HCT116 (cell line): Measurements from ENCODE around the gene TMEM81. TPM values are rescaled to one million over a fixed set of nuclear protein-coding genes. Genes with fewer than 3 reads are reported as not detected.

ENCODE experiments used
- ATAC-seq: fragments of 200-7000 bp; cut with Tn5 transposase; 2 replicates; pipeline ENCODE4 v1.9.1; 2020; ENCODE audit warnings: mild to moderate bottlenecking, moderate library complexity
- BruUV-seq: library from RNA; stranded (reverse); fragments of 400-500 nt; replicated peaks from 2 replicates; lab custom pipeline; 2021; lab: Mats Ljungman, UMichigan
- CTCF ChIA-PET: fragments of 300-600 bp; sonication (Branson Sonifier 250); formaldehyde crosslinking; loops from one replicate; lab custom pipeline; 2021; ENCODE audit warnings: antibody characterized with exemption; lab: Charles Lee
- POLR2A ChIA-PET: fragments of 300-600, 350-600 bp; sonication (Branson Sonifier 250); formaldehyde crosslinking; loops from one replicate; lab custom pipeline; 2021; ENCODE audit warnings: antibody characterized with exemption; lab: Charles Lee
- RAD21 ChIA-PET, 2 experiments: fragments of 300-600 bp; sonication (Branson Sonifier 250); formaldehyde crosslinking; loops; one replicate each; lab custom pipeline; 2023; ENCODE audit warnings: low total read pairs in 2 of 2; ENCODE audit not compliant: uncharacterized antibody in 2 of 2, unreplicated experiment in 2 of 2, low non-redundant PET in 1 of 2; lab: Charles Lee
- DNase-seq: peaks from one replicate; pipeline ENCODE4 v3.0.0-alpha.2; 2010; ENCODE audit warnings: low read depth, low spot score
- H2AFZ ChIP-seq: fragments of 200-600 bp; shearing (Covaris generic), sonication (generic); 2 replicates; pipeline ENCODE4 v1.6.1; 2017; ENCODE audit warnings: low read depth, mixed run types, mixed read lengths, antibody characterized with exemption, low read length; ENCODE audit not compliant: poor library complexity, severe bottlenecking
- H3K27ac ChIP-seq: 2 replicates; pipeline ENCODE4 v1.5.1; 2012; ENCODE audit warnings: low read depth, low read length
- H3K27me3 ChIP-seq: fragments of 200-600 bp; sonication (generic); 2 replicates; pipeline ENCODE4 v1.6.1; 2016; ENCODE audit warnings: mixed run types, low read length, mixed read lengths; ENCODE audit not compliant: insufficient read depth
- H3K36me3 ChIP-seq, 2 experiments: fragments of 200-500 bp in 1 of 2; fragments of 200-600 bp in 1 of 2; sonication (Bioruptor generic) in 1 of 2; sonication (generic) in 1 of 2; 2 replicates each; pipeline versions ENCODE4 v1.5.1 to v1.6.1; 2014 to 2016; ENCODE audit warnings: low read length in 2 of 2, inconsistent platforms in 1 of 2, mixed read lengths in 1 of 2, mixed run types in 1 of 2; ENCODE audit not compliant: insufficient read depth in 2 of 2, control insufficient read depth in 1 of 2
- H3K4me1 ChIP-seq, 2 experiments: fragments of 200-600 bp in 1 of 2; sonication (generic) in 1 of 2; 2 replicates each; pipeline versions ENCODE4 v1.5.1 to v1.6.1; 2012 to 2017; ENCODE audit warnings: low read length in 2 of 2, inconsistent platforms in 1 of 2, mild to moderate bottlenecking in 1 of 2, mixed read lengths in 1 of 2, mixed run types in 1 of 2, moderate library complexity in 1 of 2; ENCODE audit not compliant: insufficient read depth in 2 of 2, control insufficient read depth in 1 of 2
- H3K4me2 ChIP-seq: fragments of 200-600 bp; sonication (generic); 2 replicates; pipeline ENCODE4 v1.6.1; 2017; ENCODE audit warnings: mixed run types, low read length, mixed read lengths
- H3K4me3 ChIP-seq, 2 experiments: fragments of 200-600 bp in 1 of 2; sonication (generic) in 1 of 2; replicated peaks in 1 of 2; 2 replicates each; pipeline ENCODE4 v1.5.1; 2011 to 2016; ENCODE audit warnings: low read length in 2 of 2, control low read depth in 1 of 2, low read depth in 1 of 2, mild to moderate bottlenecking in 1 of 2, mixed read lengths in 1 of 2, mixed run types in 1 of 2
- H3K79me2 ChIP-seq: fragments of 200-600 bp; sonication (generic); 2 replicates; pipeline ENCODE4 v1.6.1; 2017; ENCODE audit warnings: mild to moderate bottlenecking, mixed run types, low read length, moderate library complexity, mixed read lengths; ENCODE audit not compliant: insufficient read depth
- H3K9ac ChIP-seq: fragments of 200-600 bp; sonication (generic); 2 replicates; pipeline ENCODE4 v1.6.1; 2016; ENCODE audit warnings: low read length, mixed read lengths
- H3K9me2 ChIP-seq: fragments of 200-600 bp; sonication (generic), shearing (Covaris generic); 2 replicates; pipeline ENCODE4 v1.6.1; 2017; ENCODE audit warnings: mixed run types, mild to moderate bottlenecking, moderate library complexity; ENCODE audit not compliant: insufficient read depth
- H3K9me3 ChIP-seq, 2 experiments: fragments of 200-500 bp in 1 of 2; fragments of 200-600 bp in 1 of 2; sonication (Bioruptor generic) in 1 of 2; sonication (generic) in 1 of 2; 2 replicates each; pipeline ENCODE4 v1.6.1; 2014 to 2017; ENCODE audit warnings: low read length in 2 of 2, mixed read lengths in 2 of 2, inconsistent platforms in 1 of 2, low read depth in 1 of 2, mild to moderate bottlenecking in 1 of 2, mixed run types in 1 of 2, moderate library complexity in 1 of 2; ENCODE audit not compliant: control insufficient read depth in 1 of 2, insufficient read depth in 1 of 2
- H4K20me1 ChIP-seq: fragments of 200-600 bp; sonication (generic), shearing (Covaris generic); 2 replicates; pipeline ENCODE4 v1.6.1; 2017; ENCODE audit warnings: mixed run types, mild to moderate bottlenecking, moderate library complexity; ENCODE audit not compliant: insufficient read depth
- CBX3 ChIP-seq: IDR thresholded peaks from 2 replicates; pipeline ENCODE4 v1.6.1; 2012; ENCODE audit warnings: low read depth
- EGR1 ChIP-seq: IDR thresholded peaks from 2 replicates; pipeline ENCODE4 v1.6.1; 2012; ENCODE audit warnings: low read depth
- ELF1 ChIP-seq: IDR thresholded peaks from 2 replicates; pipeline ENCODE4 v1.6.1; 2012; ENCODE audit warnings: low read depth, borderline replicate concordance
- EZH2 ChIP-seq: fragments of 200-600 bp; sonication (generic); IDR thresholded peaks from 2 replicates; pipeline ENCODE4 v1.6.1; 2017; ENCODE audit warnings: antibody characterized with exemption, mixed run types
- JUND ChIP-seq: IDR thresholded peaks from 2 replicates; pipeline ENCODE4 v1.6.1; 2012
- RAD21 ChIP-seq: IDR thresholded peaks from 2 replicates; pipeline ENCODE4 v1.6.1; 2012; ENCODE audit warnings: low read depth, mild to moderate bottlenecking
- SIN3A ChIP-seq: IDR thresholded peaks from 2 replicates; pipeline ENCODE4 v1.6.1; 2012; ENCODE audit warnings: low read depth
- SP1 ChIP-seq: IDR thresholded peaks from 2 replicates; pipeline ENCODE4 v1.6.1; 2012; ENCODE audit warnings: low read depth
- TCF7L2 ChIP-seq: IDR thresholded peaks from 2 replicates; pipeline ENCODE4 v1.7.0; 2011; ENCODE audit warnings: borderline replicate concordance, inconsistent platforms; ENCODE audit not compliant: insufficient read depth, insufficient read length; ENCODE audit errors: extremely low read depth
- ZNF274 ChIP-seq: fragments of 200-500 bp; sonication (Bioruptor generic); IDR thresholded peaks from 2 replicates; pipeline ENCODE4 v1.6.1; 2014; ENCODE audit warnings: mild to moderate bottlenecking, low read depth, low read length, inconsistent platforms
- intact Hi-C: fragments of 100-400 bp; cut with micrococcal nuclease; formaldehyde crosslinking; loops from 2 replicates; pipeline ENCODE4 v1.10.0; 2022
- total RNA-seq: library from RNA; stranded (reverse); gene quantifications from one replicate; pipeline ENCODE4 v1.2.1, GENCODE V29; 2021; ENCODE audit not compliant: unreplicated experiment
- TF ChIP-seq, protein P1 (sequence below), 3 experiments: fragments of 200-600 bp in 1 of 3; sonication (generic) in 1 of 3; IDR thresholded peaks in 2 of 3; conservative IDR thresholded peaks in 1 of 3; 2 replicates each; pipeline ENCODE4 v1.5.1; 2012 to 2017; ENCODE audit warnings: low read depth in 2 of 3, low read length in 2 of 3, antibody characterized with exemption in 1 of 3, borderline replicate concordance in 1 of 3, control low read depth in 1 of 3, mild to moderate bottlenecking in 1 of 3, mixed read lengths in 1 of 3, mixed run types in 1 of 3, moderate library complexity in 1 of 3; ENCODE audit not compliant: insufficient read depth in 1 of 3
- TF ChIP-seq, protein P2 (sequence below): IDR thresholded peaks from 2 replicates; pipeline ENCODE4 v1.6.1; 2011; ENCODE audit warnings: mild to moderate bottlenecking, low read length, moderate library complexity; ENCODE audit not compliant: insufficient replicate concordance; ENCODE audit errors: extremely low read depth
- TF ChIP-seq, protein P3 (sequence below): IDR thresholded peaks from 2 replicates; pipeline ENCODE4 v1.6.1; 2012; ENCODE audit warnings: low read depth
- TF ChIP-seq, protein P4 (sequence below): IDR thresholded peaks from 2 replicates; pipeline ENCODE4 v1.6.1; 2012

The TMEM81 gene
- total RNA-seq, 1 experiment from 2014 or later, result 4.9 TPM

DNA sequence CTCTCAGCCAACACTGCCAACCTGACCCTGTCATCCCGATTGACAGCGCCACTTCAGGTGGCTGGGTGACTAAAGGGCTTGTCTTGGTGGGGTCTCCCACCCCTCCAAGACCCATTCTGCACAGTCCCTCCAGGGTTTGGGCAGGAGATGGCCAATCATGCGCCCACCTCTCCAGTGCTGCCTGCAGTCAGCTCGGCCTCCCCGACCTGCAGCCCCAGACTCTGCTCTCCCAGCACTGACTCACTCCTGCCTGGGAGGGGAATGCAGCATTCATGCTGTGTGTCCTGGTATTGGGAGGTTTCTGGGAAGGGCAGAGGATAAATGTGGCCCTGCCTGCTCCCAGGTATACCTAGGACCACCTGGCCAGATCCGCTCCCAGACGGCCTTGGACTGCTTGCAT is 9.7 kb downstream of the TMEM81 start (continued):
- TF ChIP-seq, protein P1, sequence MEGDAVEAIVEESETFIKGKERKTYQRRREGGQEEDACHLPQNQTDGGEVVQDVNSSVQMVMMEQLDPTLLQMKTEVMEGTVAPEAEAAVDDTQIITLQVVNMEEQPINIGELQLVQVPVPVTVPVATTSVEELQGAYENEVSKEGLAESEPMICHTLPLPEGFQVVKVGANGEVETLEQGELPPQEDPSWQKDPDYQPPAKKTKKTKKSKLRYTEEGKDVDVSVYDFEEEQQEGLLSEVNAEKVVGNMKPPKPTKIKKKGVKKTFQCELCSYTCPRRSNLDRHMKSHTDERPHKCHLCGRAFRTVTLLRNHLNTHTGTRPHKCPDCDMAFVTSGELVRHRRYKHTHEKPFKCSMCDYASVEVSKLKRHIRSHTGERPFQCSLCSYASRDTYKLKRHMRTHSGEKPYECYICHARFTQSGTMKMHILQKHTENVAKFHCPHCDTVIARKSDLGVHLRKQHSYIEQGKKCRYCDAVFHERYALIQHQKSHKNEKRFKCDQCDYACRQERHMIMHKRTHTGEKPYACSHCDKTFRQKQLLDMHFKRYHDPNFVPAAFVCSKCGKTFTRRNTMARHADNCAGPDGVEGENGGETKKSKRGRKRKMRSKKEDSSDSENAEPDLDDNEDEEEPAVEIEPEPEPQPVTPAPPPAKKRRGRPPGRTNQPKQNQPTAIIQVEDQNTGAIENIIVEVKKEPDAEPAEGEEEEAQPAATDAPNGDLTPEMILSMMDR (IDR thresholded peaks at IDR 0.05 in 2 of 3, conservative IDR thresholded peaks at IDR 0.05 in 1 of 3; ENCODE audit: borderline replicate concordance in 1 of 3, insufficient read depth in 1 of 3, low read depth in 2 of 3, low read length in 2 of 3), result no peak
- no peak for TF ChIP-seq RAD21
- TF ChIP-seq, all 23 proteins: peak for 0

DNA sequence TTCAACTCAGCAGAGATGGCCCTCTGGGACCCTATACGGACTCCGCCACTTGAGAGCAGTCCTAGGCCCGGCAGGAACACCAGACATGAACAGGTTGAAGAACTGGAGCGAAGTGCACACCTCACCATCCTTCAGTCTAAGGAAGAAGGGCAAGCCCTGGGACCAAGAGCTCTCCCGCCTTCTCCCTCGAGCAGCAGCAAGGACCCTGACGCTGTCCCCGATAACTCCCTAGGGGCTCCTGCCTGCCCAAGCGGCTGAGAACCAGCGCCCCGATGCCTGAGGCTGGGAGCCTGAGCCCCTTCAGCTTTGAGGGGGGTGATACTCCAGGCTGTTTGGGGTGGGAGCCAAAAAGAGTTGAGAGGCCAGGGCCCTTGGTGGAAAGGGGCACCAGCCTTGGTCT is 10.2 kb downstream of the TMEM81 start:
- Histone ChIP-seq H3K9ac (no peak overlapping the region), H3K4me2 (no peak overlapping the region)
- TF ChIP-seq TCF7L2 (no peak), SP1 (no peak), CBX3 (no peak), JUND (no peak), EZH2 (no peak), SIN3A (no peak), ELF1 (no peak), ZNF274 (no peak), EGR1 (no peak)
- TF ChIP-seq, protein P2, sequence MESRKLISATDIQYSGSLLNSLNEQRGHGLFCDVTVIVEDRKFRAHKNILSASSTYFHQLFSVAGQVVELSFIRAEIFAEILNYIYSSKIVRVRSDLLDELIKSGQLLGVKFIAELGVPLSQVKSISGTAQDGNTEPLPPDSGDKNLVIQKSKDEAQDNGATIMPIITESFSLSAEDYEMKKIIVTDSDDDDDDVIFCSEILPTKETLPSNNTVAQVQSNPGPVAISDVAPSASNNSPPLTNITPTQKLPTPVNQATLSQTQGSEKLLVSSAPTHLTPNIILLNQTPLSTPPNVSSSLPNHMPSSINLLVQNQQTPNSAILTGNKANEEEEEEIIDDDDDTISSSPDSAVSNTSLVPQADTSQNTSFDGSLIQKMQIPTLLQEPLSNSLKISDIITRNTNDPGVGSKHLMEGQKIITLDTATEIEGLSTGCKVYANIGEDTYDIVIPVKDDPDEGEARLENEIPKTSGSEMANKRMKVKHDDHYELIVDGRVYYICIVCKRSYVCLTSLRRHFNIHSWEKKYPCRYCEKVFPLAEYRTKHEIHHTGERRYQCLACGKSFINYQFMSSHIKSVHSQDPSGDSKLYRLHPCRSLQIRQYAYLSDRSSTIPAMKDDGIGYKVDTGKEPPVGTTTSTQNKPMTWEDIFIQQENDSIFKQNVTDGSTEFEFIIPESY, result no peak
- TF ChIP-seq, protein P3, sequence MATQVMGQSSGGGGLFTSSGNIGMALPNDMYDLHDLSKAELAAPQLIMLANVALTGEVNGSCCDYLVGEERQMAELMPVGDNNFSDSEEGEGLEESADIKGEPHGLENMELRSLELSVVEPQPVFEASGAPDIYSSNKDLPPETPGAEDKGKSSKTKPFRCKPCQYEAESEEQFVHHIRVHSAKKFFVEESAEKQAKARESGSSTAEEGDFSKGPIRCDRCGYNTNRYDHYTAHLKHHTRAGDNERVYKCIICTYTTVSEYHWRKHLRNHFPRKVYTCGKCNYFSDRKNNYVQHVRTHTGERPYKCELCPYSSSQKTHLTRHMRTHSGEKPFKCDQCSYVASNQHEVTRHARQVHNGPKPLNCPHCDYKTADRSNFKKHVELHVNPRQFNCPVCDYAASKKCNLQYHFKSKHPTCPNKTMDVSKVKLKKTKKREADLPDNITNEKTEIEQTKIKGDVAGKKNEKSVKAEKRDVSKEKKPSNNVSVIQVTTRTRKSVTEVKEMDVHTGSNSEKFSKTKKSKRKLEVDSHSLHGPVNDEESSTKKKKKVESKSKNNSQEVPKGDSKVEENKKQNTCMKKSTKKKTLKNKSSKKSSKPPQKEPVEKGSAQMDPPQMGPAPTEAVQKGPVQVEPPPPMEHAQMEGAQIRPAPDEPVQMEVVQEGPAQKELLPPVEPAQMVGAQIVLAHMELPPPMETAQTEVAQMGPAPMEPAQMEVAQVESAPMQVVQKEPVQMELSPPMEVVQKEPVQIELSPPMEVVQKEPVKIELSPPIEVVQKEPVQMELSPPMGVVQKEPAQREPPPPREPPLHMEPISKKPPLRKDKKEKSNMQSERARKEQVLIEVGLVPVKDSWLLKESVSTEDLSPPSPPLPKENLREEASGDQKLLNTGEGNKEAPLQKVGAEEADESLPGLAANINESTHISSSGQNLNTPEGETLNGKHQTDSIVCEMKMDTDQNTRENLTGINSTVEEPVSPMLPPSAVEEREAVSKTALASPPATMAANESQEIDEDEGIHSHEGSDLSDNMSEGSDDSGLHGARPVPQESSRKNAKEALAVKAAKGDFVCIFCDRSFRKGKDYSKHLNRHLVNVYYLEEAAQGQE, result no peak
- TF ChIP-seq, protein P4, sequence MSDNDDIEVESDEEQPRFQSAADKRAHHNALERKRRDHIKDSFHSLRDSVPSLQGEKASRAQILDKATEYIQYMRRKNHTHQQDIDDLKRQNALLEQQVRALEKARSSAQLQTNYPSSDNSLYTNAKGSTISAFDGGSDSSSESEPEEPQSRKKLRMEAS, result no peak
- TF ChIP-seq, protein P1 (IDR thresholded peaks at IDR 0.05 in 2 of 3, conservative IDR thresholded peaks at IDR 0.05 in 1 of 3; ENCODE audit: borderline replicate concordance in 1 of 3, insufficient read depth in 1 of 3, low read depth in 2 of 3, low read length in 2 of 3), result no peak

More for the DNA sequence above, 10.2 kb downstream of the TMEM81 start:
- H3K27me3 ChIP-seq, result no peaks in the 10 kb centered on the region
- no peaks in the 10 kb centered on the region for H4K20me1 ChIP-seq
- ChIA-PET RAD21 (no interaction called here), POLR2A (interaction anchor here (0.6 kb wide), 1 partner anchor 12 kb away, joined by 3 read pairs; no protein-coding TSS in a partner anchor), CTCF (interaction anchor here (0.6 to 1.4 kb wide), 3 partner anchors 9 to 12 kb away, joined by 3 to 6 read pairs (median 4); no protein-coding TSS in a partner anchor)
- H3K79me2 ChIP-seq, result no peaks in the 10 kb centered on the region
- no peak overlapping the region for H3K27ac ChIP-seq
- no TSS peak for BruUV-seq
- no peaks in the 10 kb centered on the region for H3K36me3 ChIP-seq
- intact Hi-C loops, result no loop called here
- no peaks in the 10 kb centered on the region for H3K9me2 ChIP-seq
- no peak for ATAC-seq
- H3K9me3 ChIP-seq, result no peaks in the 10 kb centered on the region
- no peak for DNase-seq
- H3K4me1 ChIP-seq, result no peaks in the 10 kb centered on the region
- no peak overlapping the region for H2AFZ ChIP-seq
- no peak overlapping the region for H3K4me3 ChIP-seq
